ENCODE measurements around the gene MKNK1.

- TF ChIP-seq EZH2phosphoT487 (IDR thresholded peaks at IDR 0.05; ENCODE audit: borderline replicate concordance, low read length) (no peak), CTCF (IDR thresholded peaks at IDR 0.05; ENCODE audit: low read depth, low read length, poor library complexity, severe bottlenecking) (no peak)
These were observed 95.3 kb downstream of the MKNK1 start for GRCh38 chr1:46508757-46509156.

All from DOHH2 (cell line).